Natural killer cell treated with Interleukin-12 subunit alpha and Interleukin-12 subunit beta and Interleukin-15 and Interleukin-18, amount 100 ng/mL, for 72 hours (primary cell): ENCODE measurements around the gene DCDC1. TPM values are rescaled to one million over a fixed set of nuclear protein-coding genes. Genes with fewer than 3 reads are reported as not detected.

Source experiments
- ATAC-seq, 2 donors: fragments of 150-1000 bp; cut with Tn5 transposase in 1 of 2; sonication (Bioruptor Pico), chemical (Tn5 transposase) in 1 of 2; 2 replicates each; pipeline ENCODE4 v1.10.0; 2021
- DNase-seq: peaks from one replicate; pipeline ENCODE4 v3.0.0; 2022; ENCODE audit warnings: low spot score
- H3K27ac Mint-ChIP-seq, 2 donors: 1 replicate in 1 of 2; 2 replicates in 1 of 2; pipeline ENCODE4 v1.8.0; 2022; ENCODE audit warnings: mixed read lengths in 2 of 2, mild to moderate bottlenecking in 1 of 2, moderate library complexity in 1 of 2
- H3K27me3 Mint-ChIP-seq, 2 donors: 1 replicate in 1 of 2; 2 replicates in 1 of 2; pipeline ENCODE4 v1.8.0; 2022; ENCODE audit warnings: mixed read lengths in 2 of 2
- H3K36me3 Mint-ChIP-seq: one replicate; pipeline ENCODE4 v1.8.0; 2022; ENCODE audit warnings: mixed read lengths
- H3K4me1 Mint-ChIP-seq, 2 donors: 1 replicate in 1 of 2; 2 replicates in 1 of 2; pipeline ENCODE4 v1.8.0; 2022; ENCODE audit warnings: low read depth in 2 of 2, mixed read lengths in 2 of 2, mild to moderate bottlenecking in 1 of 2
- H3K4me3 Mint-ChIP-seq: one replicate; pipeline ENCODE4 v1.8.0; 2022; ENCODE audit warnings: mixed read lengths
- H3K9me3 Mint-ChIP-seq: 2 replicates; pipeline ENCODE4 v1.8.0; 2022; ENCODE audit warnings: mixed read lengths
- total RNA-seq, 2 donors: library from RNA; stranded (reverse); gene quantifications; one replicate each; pipeline ENCODE4 v1.2.3, GENCODE V29; 2022

The DCDC1 gene
- total RNA-seq, 2 donors from 2014 or later: 0.14 TPM; not detected in 1

- DNase-seq (no peak), ATAC-seq (no peak)
- Mint-ChIP-seq H3K36me3 (no peaks in the 10 kb centered on the region), H3K4me3 (no peak overlapping the region), H3K9me3 (no peaks in the 10 kb centered on the region), H3K4me1 (no peaks in the 10 kb centered on the region), H3K27ac (no peak overlapping the region), H3K27me3 (peaks cover 0 to 4% of the 10 kb centered on the region in 2 donors)
Measured at GRCh38 chr11:30861531-30861930, 508.0 kb downstream of the DCDC1 start.

- Mint-ChIP-seq H3K4me3 (no peak overlapping the region), H3K27ac (no peak overlapping the region), H3K27me3 (peaks cover 0 to 4% of the 10 kb centered on the region in 2 donors), H3K9me3 (no peaks in the 10 kb centered on the region), H3K4me1 (no peaks in the 10 kb centered on the region), H3K36me3 (no peaks in the 10 kb centered on the region)
- DNase-seq: no peak
- no peak for ATAC-seq
Measured at GRCh38 chr11:30861064-30861463, 508.5 kb downstream of the DCDC1 start.

GRCh38 chr11:30860146-30860545, 509.4 kb downstream of the DCDC1 start:
- peaks cover 0 to 4% of the 10 kb centered on the region in 2 donors for H3K27me3 Mint-ChIP-seq
- DNase-seq (no peak), ATAC-seq (no peak)
- no peaks in the 10 kb centered on the region for H3K4me1 Mint-ChIP-seq
- no peak overlapping the region for H3K27ac Mint-ChIP-seq
- H3K9me3 Mint-ChIP-seq: no peaks in the 10 kb centered on the region
- no peak overlapping the region for H3K4me3 Mint-ChIP-seq
- H3K36me3 Mint-ChIP-seq: no peaks in the 10 kb centered on the region

GRCh38 chr11:30859669-30860068, 509.9 kb downstream of the DCDC1 start:
- Mint-ChIP-seq H3K27me3 (peaks cover 0 to 4% of the 10 kb centered on the region in 2 donors), H3K36me3 (no peaks in the 10 kb centered on the region), H3K4me1 (no peaks in the 10 kb centered on the region), H3K27ac (no peak overlapping the region), H3K9me3 (no peaks in the 10 kb centered on the region), H3K4me3 (no peak overlapping the region)
- ATAC-seq (no peak), DNase-seq (no peak)

GRCh38 chr11:30855383-30856006, 514.0 kb downstream of the DCDC1 start:
- Mint-ChIP-seq H3K27me3 (peaks cover 0 to 4% of the 10 kb centered on the region in 2 donors), H3K27ac (no peak overlapping the region), H3K4me1 (no peaks in the 10 kb centered on the region), H3K4me3 (no peak overlapping the region), H3K9me3 (no peaks in the 10 kb centered on the region), H3K36me3 (no peaks in the 10 kb centered on the region)
- ATAC-seq: no peak
- DNase-seq: no peak

GRCh38 chr11:30853439-30853838, 516.1 kb downstream of the DCDC1 start:
- H3K27me3 Mint-ChIP-seq: peaks cover 0 to 4% of the 10 kb centered on the region in 2 donors

GRCh38 chr11:30852645-30853044, 516.9 kb downstream of the DCDC1 start:
- DNase-seq (no peak), ATAC-seq (no peak)
- Mint-ChIP-seq H3K27ac (no peak overlapping the region), H3K36me3 (no peaks in the 10 kb centered on the region), H3K9me3 (peaks cover 5% of the 10 kb centered on the region), H3K4me1 (no peaks in the 10 kb centered on the region), H3K27me3 (peaks cover 0 to 2% of the 10 kb centered on the region in 2 donors), H3K4me3 (no peak overlapping the region)

More at GRCh38 chr11:30853439-30853838, 516.1 kb downstream of the DCDC1 start:
- Mint-ChIP-seq H3K4me1 (no peaks in the 10 kb centered on the region), H3K27ac (no peak overlapping the region), H3K9me3 (no peaks in the 10 kb centered on the region), H3K4me3 (no peak overlapping the region), H3K36me3 (no peaks in the 10 kb centered on the region)
- DNase-seq (no peak), ATAC-seq (no peak)

- Mint-ChIP-seq H3K36me3 (no peaks in the 10 kb centered on the region), H3K4me1 (no peaks in the 10 kb centered on the region), H3K27ac (no peak overlapping the region), H3K9me3 (peaks cover 5% of the 10 kb centered on the region), H3K4me3 (no peak overlapping the region), H3K27me3 (no peaks in the 10 kb centered on the region)
- DNase-seq (no peak), ATAC-seq (no peak)
Measured at GRCh38 chr11:30852091-30852490, 517.4 kb downstream of the DCDC1 start.

- no peaks in the 10 kb centered on the region for H3K36me3 Mint-ChIP-seq
- H3K27ac Mint-ChIP-seq: no peak overlapping the region
- H3K27me3 Mint-ChIP-seq: peaks cover 0 to 12% of the 10 kb centered on the region in 2 donors
- H3K4me3 Mint-ChIP-seq: no peak overlapping the region
- DNase-seq (no peak), ATAC-seq (no peak)
- peaks cover 13% of the 10 kb centered on the region for H3K9me3 Mint-ChIP-seq
- H3K4me1 Mint-ChIP-seq: no peaks in the 10 kb centered on the region
Measured at GRCh38 chr11:30837252-30837651, 532.3 kb downstream of the DCDC1 start.

GRCh38 chr11:30832831-30833230, 536.7 kb downstream of the DCDC1 start:
- peaks cover 6% of the 10 kb centered on the region for H3K9me3 Mint-ChIP-seq

GRCh38 chr11:30830681-30831080, 538.9 kb downstream of the DCDC1 start:
- no peaks in the 10 kb centered on the region for H3K36me3 Mint-ChIP-seq
- H3K4me1 Mint-ChIP-seq: no peaks in the 10 kb centered on the region
- H3K9me3 Mint-ChIP-seq: peaks cover 4% of the 10 kb centered on the region

More at GRCh38 chr11:30832831-30833230, 536.7 kb downstream of the DCDC1 start:
- peaks cover 0 to 11% of the 10 kb centered on the region in 2 donors for H3K27me3 Mint-ChIP-seq
- no peak for DNase-seq
- no peak for ATAC-seq
- no peaks in the 10 kb centered on the region for H3K36me3 Mint-ChIP-seq
- no peak overlapping the region for H3K4me3 Mint-ChIP-seq
- no peak overlapping the region for H3K27ac Mint-ChIP-seq
- H3K4me1 Mint-ChIP-seq: no peaks in the 10 kb centered on the region

GRCh38 chr11:30826911-30827310, 542.6 kb downstream of the DCDC1 start:
- Mint-ChIP-seq H3K9me3 (peaks cover 3% of the 10 kb centered on the region), H3K4me3 (no peak overlapping the region), H3K4me1 (no peaks in the 10 kb centered on the region), H3K27ac (no peak overlapping the region), H3K27me3 (peaks cover 0 to 7% of the 10 kb centered on the region in 2 donors), H3K36me3 (no peaks in the 10 kb centered on the region)
- DNase-seq (no peak), ATAC-seq (no peak)

More at GRCh38 chr11:30830681-30831080, 538.9 kb downstream of the DCDC1 start:
- ATAC-seq (no peak), DNase-seq (no peak)
- Mint-ChIP-seq H3K27me3 (peaks cover 0 to 11% of the 10 kb centered on the region in 2 donors), H3K4me3 (no peak overlapping the region), H3K27ac (no peak overlapping the region)

- Mint-ChIP-seq H3K27ac (no peak overlapping the region), H3K27me3 (peaks cover 0 to 4% of the 10 kb centered on the region in 2 donors), H3K9me3 (peaks cover 3% of the 10 kb centered on the region), H3K4me1 (no peaks in the 10 kb centered on the region), H3K36me3 (no peaks in the 10 kb centered on the region), H3K4me3 (no peak overlapping the region)
- no peak for DNase-seq
- ATAC-seq: no peak
Measured at GRCh38 chr11:30825723-30826122, 543.8 kb downstream of the DCDC1 start.

GRCh38 chr11:30823119-30823518, 546.4 kb downstream of the DCDC1 start:
- H3K9me3 Mint-ChIP-seq: peaks cover 3% of the 10 kb centered on the region
- no peak overlapping the region for H3K27ac Mint-ChIP-seq
- H3K4me1 Mint-ChIP-seq: no peaks in the 10 kb centered on the region

More at GRCh38 chr11:30823119-30823518, 546.4 kb downstream of the DCDC1 start:
- no peak overlapping the region for H3K4me3 Mint-ChIP-seq
- DNase-seq (no peak), ATAC-seq (no peak)
- H3K36me3 Mint-ChIP-seq: no peaks in the 10 kb centered on the region
- peaks cover 0 to 3% of the 10 kb centered on the region in 2 donors for H3K27me3 Mint-ChIP-seq
